Measurements from ENCODE around the gene DNMBP.

- TF ChIP-seq POLR2A (IDR thresholded peaks at IDR 0.05; ENCODE audit: low read depth, low read length): no peak
- no peak for TF ChIP-seq POLR2AphosphoS5 (IDR thresholded peaks at IDR 0.05; ENCODE audit: low read depth, low read length)
- no peak for TF ChIP-seq TAF1 (IDR thresholded peaks at IDR 0.05; ENCODE audit: borderline replicate concordance, low read depth, low read length)
Measured at GRCh38 chr10:99888622-99889021, 121.1 kb downstream of the DNMBP start.
